Endodermal cell (in vitro differentiated cells): ENCODE results near the gene STX1A. TPM values are rescaled to one million over a fixed set of nuclear protein-coding genes. Genes with fewer than 3 reads are reported as not detected.
"Not testable (repeated sequence)": the region's sequence is repeated elsewhere in the genome, so short reads cannot be mapped to it uniquely, and the experiment has no call there.

Experiments used
- DNase-seq: peaks from one replicate; pipeline ENCODE4 v3.0.0-alpha.2; 2017
- H3K27ac ChIP-seq: 2 replicates; pipeline ENCODE4 v1.5.1; 2013; ENCODE audit warnings: mild to moderate bottlenecking, low read depth, low read length, moderate library complexity
- H3K27me3 ChIP-seq: 2 replicates; pipeline ENCODE4 v1.6.1; 2013; ENCODE audit warnings: mild to moderate bottlenecking, low read length, moderate library complexity; ENCODE audit not compliant: insufficient read depth, control insufficient read depth, poor library complexity, severe bottlenecking
- H3K36me3 ChIP-seq: 2 replicates; pipeline ENCODE4 v1.7.0; 2013; ENCODE audit warnings: mild to moderate bottlenecking, low read length, moderate library complexity; ENCODE audit not compliant: control insufficient read depth, insufficient read depth
- H3K4me1 ChIP-seq: one replicate; pipeline ENCODE4 v1.7.0; 2013; ENCODE audit warnings: low read length; ENCODE audit not compliant: control insufficient read depth, insufficient read depth
- H3K4me3 ChIP-seq: 2 replicates; pipeline ENCODE4 v1.5.1; 2013; ENCODE audit warnings: mild to moderate bottlenecking, low read length, moderate library complexity
- H3K9ac ChIP-seq: 2 replicates; pipeline ENCODE4 v1.6.1; 2013; ENCODE audit warnings: mild to moderate bottlenecking, low read length, moderate library complexity; ENCODE audit not compliant: poor library complexity, severe bottlenecking; ENCODE audit errors: extremely low read depth
- H3K9me3 ChIP-seq: 2 replicates; pipeline ENCODE4 v1.6.1; 2013; ENCODE audit warnings: mild to moderate bottlenecking, low read length, moderate library complexity; ENCODE audit not compliant: control insufficient read depth
- H3K27ac Mint-ChIP-seq: 2 replicates; pipeline ENCODE4 v1.8.0; 2020; ENCODE audit warnings: mixed read lengths
- H3K27me3 Mint-ChIP-seq: 2 replicates; pipeline ENCODE4 v1.8.0; 2021; ENCODE audit warnings: mild to moderate bottlenecking, mixed read lengths; ENCODE audit not compliant: insufficient read depth
- H3K36me3 Mint-ChIP-seq: 2 replicates; pipeline ENCODE4 v1.8.0; 2020; ENCODE audit warnings: low read depth, mixed read lengths
- H3K4me1 Mint-ChIP-seq: 2 replicates; pipeline ENCODE4 v1.8.0; 2020; ENCODE audit warnings: mixed read lengths
- H3K4me3 Mint-ChIP-seq: 2 replicates; pipeline ENCODE4 v1.8.0; 2020; ENCODE audit warnings: mild to moderate bottlenecking, moderate library complexity, mixed read lengths
- H3K9me3 Mint-ChIP-seq: 2 replicates; pipeline ENCODE4 v1.8.0; 2020; ENCODE audit warnings: mild to moderate bottlenecking, mixed read lengths
- WGBS, 2 experiments: methylation state at CpG; one replicate each; pipeline versions ENCODE4 v1.1.5 to v1.1.7; 2013; ENCODE audit warnings: missing lambda C conversion rate in 2 of 2, mixed read lengths in 1 of 2; ENCODE audit not compliant: insufficient coverage in 1 of 2, insufficient read length in 1 of 2; 5-methylcytosine and 5-hydroxymethylcytosine counted together
- total RNA-seq, 2 donors: library from RNA; stranded (reverse); fragmentation: NEBNext Ultra II Directional in 1 of 2; extraction: Animal tissue kit (Norgen Biotek cat#: 25700) in 1 of 2; gene quantifications; 2 replicates in 1 of 2; 3 replicates in 1 of 2; pipeline ENCODE4 v1.2.1, GENCODE V29; 2021
- TF ChIP-seq, protein P1 (sequence below): fragments of 200-600 bp; sonication (generic); conservative IDR thresholded peaks from 2 replicates; pipeline ENCODE4 v1.5.0; 2021; ENCODE audit warnings: antibody characterized with exemption, mild to moderate bottlenecking

STX1A gene
- total RNA-seq, 2 donors from 2014 or later: 23.0 to 34.4 TPM

DNA sequence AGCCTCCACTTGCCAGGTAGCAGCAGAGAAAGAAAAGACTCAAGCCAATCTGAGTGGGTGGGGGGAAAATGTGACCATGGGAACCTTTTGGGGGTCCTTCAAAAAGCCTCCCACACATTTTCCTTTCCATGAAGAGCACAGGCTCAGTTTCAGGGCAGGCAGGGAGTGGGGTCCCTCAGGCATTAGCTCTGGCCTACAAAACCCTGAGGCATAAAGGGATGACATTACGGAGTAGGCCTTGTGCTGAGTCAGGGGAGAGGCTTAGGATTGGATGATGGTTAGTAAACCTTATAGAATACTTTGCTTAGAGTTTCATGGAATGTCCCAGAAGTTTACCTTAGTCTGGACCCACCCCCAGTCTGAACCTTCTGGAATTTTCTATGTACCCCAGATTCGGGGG is 39.8 kb downstream of the STX1A start:
- Histone ChIP-seq H3K36me3 (peaks cover 3% of the 10 kb centered on the region), H3K4me3 (no peak overlapping the region), H3K27ac (no peak overlapping the region), H3K9ac (no peak overlapping the region), H3K27me3 (no peaks in the 10 kb centered on the region), H3K4me1 (peaks cover 4% of the 10 kb centered on the region), H3K9me3 (no peaks in the 10 kb centered on the region)
- no peaks in the 10 kb centered on the region for H3K9me3 Mint-ChIP-seq
- H3K4me3 Mint-ChIP-seq: no peak overlapping the region
- TF ChIP-seq, protein P1, sequence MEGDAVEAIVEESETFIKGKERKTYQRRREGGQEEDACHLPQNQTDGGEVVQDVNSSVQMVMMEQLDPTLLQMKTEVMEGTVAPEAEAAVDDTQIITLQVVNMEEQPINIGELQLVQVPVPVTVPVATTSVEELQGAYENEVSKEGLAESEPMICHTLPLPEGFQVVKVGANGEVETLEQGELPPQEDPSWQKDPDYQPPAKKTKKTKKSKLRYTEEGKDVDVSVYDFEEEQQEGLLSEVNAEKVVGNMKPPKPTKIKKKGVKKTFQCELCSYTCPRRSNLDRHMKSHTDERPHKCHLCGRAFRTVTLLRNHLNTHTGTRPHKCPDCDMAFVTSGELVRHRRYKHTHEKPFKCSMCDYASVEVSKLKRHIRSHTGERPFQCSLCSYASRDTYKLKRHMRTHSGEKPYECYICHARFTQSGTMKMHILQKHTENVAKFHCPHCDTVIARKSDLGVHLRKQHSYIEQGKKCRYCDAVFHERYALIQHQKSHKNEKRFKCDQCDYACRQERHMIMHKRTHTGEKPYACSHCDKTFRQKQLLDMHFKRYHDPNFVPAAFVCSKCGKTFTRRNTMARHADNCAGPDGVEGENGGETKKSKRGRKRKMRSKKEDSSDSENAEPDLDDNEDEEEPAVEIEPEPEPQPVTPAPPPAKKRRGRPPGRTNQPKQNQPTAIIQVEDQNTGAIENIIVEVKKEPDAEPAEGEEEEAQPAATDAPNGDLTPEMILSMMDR: no peak
- WGBS, 2 experiments: 94% methylated on average over 2 of the region's 2 CpGs; no CpG with 5 or more reads in 1 of the 2 experiments
- no peak for DNase-seq
- H3K4me1 Mint-ChIP-seq: peaks cover 21% of the 10 kb centered on the region
- H3K27me3 Mint-ChIP-seq: no peaks in the 10 kb centered on the region
- H3K36me3 Mint-ChIP-seq: peaks cover 18% of the 10 kb centered on the region
- H3K27ac Mint-ChIP-seq: no peak overlapping the region

DNA sequence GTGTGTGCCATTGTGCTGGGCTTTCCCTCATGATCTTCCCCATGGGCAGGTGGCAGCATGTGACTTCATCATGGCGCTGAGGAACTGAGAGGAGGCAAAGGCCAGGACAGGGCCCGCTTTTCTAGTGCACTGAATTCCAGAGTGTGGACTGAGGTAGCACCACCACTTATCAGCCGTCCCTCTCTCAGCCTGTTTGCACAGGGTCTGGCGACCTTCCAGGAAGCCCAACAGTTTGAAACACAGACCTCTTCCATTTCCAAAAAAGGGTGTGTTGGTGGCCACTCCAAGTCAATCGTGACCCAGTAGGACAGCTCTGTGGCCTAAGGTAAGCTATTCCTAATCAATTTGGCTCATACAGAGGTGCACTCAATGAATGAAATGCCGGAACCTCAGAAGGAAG is 40.6 kb downstream of the STX1A start:
- Mint-ChIP-seq H3K36me3 (peaks cover 18% of the 10 kb centered on the region), H3K4me3 (no peak overlapping the region), H3K4me1 (peaks cover 19% of the 10 kb centered on the region), H3K9me3 (no peaks in the 10 kb centered on the region), H3K27ac (no peak overlapping the region), H3K27me3 (no peaks in the 10 kb centered on the region)
- Histone ChIP-seq H3K27me3 (no peaks in the 10 kb centered on the region), H3K4me1 (peaks cover 4% of the 10 kb centered on the region), H3K9me3 (no peaks in the 10 kb centered on the region), H3K4me3 (no peak overlapping the region), H3K36me3 (peaks cover 3% of the 10 kb centered on the region), H3K27ac (no peak overlapping the region), H3K9ac (no peak overlapping the region)
- TF ChIP-seq, protein P1: no peak
- WGBS, 2 experiments: 96 to 97% methylated on average over 6 of the region's 6 CpGs
- DNase-seq: no peak

DNA sequence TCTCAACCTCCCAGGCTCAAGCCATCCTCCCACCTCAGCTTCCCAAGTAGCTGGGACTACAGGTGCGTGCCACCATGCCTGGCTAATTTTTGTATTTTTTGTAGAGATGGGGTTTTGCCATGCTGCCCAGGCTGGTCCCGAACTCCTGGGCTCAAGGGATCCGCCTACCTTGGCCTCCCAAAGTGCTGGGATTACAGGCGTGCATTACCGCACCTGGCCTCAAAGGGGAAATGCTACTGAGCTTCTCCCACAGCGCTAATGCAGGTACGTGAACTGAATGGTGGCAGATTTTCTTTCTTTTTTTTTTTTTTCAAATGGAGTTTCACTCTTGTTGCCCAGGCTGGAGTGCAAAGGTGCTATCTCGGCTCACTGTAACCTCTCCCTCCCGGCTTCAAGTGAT is 43.4 kb downstream of the STX1A start:
- H3K9me3 ChIP-seq, H3K9ac ChIP-seq, H3K27me3 ChIP-seq, H3K27ac Mint-ChIP-seq, H3K9me3 Mint-ChIP-seq, H3K27me3 Mint-ChIP-seq, DNase-seq, H3K4me3 Mint-ChIP-seq, H3K4me3 ChIP-seq, H3K27ac ChIP-seq, H3K36me3 ChIP-seq, H3K4me1 Mint-ChIP-seq, H3K4me1 ChIP-seq: not testable (repeated sequence)
- WGBS, 2 experiments: 81 to 88% methylated on average over 9 of the region's 9 CpGs
- peaks cover 23% of the 10 kb centered on the region for H3K36me3 Mint-ChIP-seq
- TF ChIP-seq, protein P1: peak; percentile 61
